ENCODE measurements around the gene ZC3H4.

Gene ZC3H4

DNA sequence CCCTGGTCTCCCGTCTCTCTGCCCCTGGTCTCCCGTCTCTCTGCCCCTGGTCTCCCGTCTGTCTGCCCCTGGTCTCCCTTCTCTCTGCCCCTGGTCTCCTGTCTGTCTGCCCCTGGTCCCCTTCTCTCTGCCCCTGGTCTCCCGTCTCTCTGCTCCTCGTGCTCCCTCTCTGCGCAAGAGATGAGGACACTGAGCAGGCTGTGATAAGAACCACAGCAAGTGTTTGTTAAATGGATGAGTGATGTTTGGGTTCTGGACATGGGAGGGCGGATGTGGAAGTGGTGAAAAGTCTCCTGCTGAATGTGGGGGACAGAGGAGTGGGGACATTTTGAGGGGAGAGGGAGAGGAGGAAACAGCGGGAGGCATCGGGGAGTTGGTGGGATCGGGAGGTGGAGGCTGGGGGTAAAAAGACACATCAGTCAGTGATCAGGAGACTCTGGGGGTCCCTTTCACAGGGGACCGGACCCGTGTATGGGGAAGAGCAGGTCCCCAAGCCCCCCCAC lies 85.9 kb downstream of the ZC3H4 start:
- DNase-seq (ENCODE audit: low read depth), result no peak
- no peak overlapping the region for H3K4me3 ChIP-seq (ENCODE audit: low read length)
- TF ChIP-seq, protein P1, sequence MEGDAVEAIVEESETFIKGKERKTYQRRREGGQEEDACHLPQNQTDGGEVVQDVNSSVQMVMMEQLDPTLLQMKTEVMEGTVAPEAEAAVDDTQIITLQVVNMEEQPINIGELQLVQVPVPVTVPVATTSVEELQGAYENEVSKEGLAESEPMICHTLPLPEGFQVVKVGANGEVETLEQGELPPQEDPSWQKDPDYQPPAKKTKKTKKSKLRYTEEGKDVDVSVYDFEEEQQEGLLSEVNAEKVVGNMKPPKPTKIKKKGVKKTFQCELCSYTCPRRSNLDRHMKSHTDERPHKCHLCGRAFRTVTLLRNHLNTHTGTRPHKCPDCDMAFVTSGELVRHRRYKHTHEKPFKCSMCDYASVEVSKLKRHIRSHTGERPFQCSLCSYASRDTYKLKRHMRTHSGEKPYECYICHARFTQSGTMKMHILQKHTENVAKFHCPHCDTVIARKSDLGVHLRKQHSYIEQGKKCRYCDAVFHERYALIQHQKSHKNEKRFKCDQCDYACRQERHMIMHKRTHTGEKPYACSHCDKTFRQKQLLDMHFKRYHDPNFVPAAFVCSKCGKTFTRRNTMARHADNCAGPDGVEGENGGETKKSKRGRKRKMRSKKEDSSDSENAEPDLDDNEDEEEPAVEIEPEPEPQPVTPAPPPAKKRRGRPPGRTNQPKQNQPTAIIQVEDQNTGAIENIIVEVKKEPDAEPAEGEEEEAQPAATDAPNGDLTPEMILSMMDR (conservative IDR thresholded peaks at IDR 0.05; ENCODE audit: low read depth, low read length), result no peak

DNA sequence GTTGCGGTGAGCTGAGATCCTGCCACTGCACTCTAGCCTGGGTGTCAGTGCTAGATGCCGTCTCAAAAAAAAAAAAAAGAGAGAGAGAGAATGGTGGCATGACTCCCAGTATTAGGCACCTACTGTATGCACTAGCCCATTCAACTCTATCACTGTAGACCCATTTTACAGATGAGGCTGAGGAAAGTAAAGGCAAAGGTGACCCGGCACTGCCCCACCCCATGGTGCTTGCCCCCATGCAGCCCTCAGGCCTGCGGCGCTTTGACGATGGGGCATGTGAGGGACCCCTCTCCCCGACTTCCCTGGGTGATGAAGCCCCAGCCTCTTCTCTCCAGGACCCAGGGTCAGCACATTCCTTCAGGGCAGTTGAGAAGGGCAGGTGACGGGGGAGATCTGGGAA lies 86.7 kb downstream of the ZC3H4 start:
- no peak for DNase-seq (ENCODE audit: low read depth)
- TF ChIP-seq, protein P1 (conservative IDR thresholded peaks at IDR 0.05; ENCODE audit: low read depth, low read length), result no peak
- no peak overlapping the region for H3K4me3 ChIP-seq (ENCODE audit: low read length)

DNA sequence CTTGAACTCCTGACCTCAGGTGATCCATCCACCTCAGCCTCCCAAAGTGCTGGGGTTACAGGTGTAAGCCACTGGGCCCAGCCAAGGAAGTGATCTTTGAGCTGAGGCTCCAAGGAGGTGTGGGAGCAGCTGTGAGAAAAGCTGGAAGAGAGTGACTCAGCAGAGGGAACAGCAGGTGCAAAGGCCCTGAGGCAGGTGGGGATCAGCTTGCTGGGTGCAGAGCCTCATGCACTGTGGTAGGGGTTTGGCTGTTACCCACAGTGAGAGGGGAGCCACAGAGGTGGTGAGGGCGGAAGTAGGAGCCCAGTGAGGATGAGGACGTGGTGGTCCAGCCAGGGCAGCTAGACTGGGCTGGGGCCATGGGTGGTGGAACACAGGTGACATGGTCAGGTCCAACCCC lies 87.4 kb downstream of the ZC3H4 start:
- no peak for DNase-seq (ENCODE audit: low read depth)
- H3K4me3 ChIP-seq (ENCODE audit: low read length), result no peak overlapping the region
- TF ChIP-seq, protein P1 (conservative IDR thresholded peaks at IDR 0.05; ENCODE audit: low read depth, low read length), result no peak

DNA sequence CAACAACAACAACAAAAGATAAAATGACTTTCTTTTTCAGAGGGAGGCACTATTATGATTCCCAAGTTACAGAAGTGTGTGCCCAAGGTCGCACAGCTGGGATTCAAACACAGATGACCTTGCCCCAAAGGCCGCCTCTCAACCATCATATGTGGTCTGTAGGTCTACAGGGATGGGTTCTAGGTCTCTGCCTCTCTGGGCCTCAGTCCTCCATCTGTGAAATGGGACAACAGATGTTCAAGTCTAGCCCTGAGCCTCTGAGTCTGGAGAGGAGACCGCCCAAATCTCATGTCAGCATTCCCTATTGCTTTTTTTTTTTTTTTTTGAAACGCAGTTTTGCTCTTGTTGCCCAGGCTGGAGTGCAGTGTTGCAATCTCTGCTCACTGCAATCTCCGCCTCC lies 89.1 kb downstream of the ZC3H4 start:
- TF ChIP-seq, protein P1 (conservative IDR thresholded peaks at IDR 0.05; ENCODE audit: low read depth, low read length), result no peak
- H3K4me3 ChIP-seq (ENCODE audit: low read length), result no peak overlapping the region
- no peak for DNase-seq (ENCODE audit: low read depth)

DNA sequence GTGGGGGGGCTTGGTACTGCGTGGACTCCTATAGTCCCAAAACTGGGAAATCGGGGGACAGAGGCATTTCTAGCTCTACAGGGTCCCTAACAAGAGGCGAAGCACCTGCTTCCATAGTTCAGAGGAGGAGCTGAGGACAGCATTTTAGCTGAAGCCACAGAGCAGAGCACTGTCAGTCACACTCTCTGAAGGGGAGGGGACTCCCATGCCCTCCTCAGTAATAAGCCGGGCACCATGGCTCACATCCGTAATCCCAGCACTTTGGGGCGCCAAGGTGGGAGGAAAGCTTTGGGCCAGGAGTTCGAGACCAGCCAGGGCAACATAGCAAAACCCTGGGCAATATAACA lies 90.2 kb downstream of the ZC3H4 start:
- no peak overlapping the region for H3K4me3 ChIP-seq (ENCODE audit: low read length)
- TF ChIP-seq, protein P1 (conservative IDR thresholded peaks at IDR 0.05; ENCODE audit: low read depth, low read length), result no peak
- DNase-seq (ENCODE audit: low read depth), result no peak

DNA sequence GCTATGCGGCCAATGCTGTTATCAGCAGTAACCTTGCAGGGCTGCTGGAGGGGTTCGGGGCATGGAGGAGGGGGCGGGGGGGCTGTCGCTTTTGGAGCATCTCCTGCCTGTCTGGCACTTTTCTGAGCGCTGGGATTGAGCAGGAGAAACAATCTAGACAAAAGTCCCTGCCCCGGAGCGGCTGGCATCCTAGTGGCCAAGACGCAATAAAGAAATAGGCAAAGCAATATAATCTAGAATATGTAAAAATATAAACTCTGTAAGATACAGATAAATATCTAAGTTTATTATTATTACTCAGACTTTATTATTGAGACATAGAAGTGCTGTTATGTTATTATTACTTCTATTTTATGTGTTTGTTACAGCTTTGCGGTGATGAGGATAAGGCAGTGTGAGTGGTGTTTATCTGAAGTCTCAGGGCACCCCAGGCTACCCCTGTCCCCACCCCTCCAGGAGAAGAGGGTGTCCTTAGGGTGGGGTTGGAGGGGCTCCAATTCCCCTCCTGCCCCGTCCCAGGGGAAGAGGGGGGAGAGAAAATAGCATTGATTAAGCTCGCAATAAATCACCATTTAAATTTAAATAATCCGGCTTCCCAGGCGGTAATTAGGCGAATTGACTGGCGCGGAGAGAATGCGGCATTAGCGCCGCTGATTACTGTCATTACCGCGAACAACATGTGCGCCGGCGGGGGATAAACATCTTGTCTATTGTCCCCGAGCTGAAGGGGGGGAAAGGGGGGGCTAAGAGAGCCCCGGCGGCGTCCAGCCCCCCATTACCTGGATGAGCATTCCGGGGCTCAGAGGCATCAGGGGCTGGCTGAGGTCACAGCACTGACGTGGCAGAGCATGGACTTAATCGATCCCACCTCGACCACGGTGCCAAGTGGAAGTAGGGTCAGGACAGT lies 90.8 kb downstream of the ZC3H4 start:
- DNase-seq (ENCODE audit: low read depth), result no peak
- TF ChIP-seq, protein P1 (conservative IDR thresholded peaks at IDR 0.05; ENCODE audit: low read depth, low read length), result no peak
- H3K4me3 ChIP-seq (ENCODE audit: low read length), result no peak overlapping the region

DNA sequence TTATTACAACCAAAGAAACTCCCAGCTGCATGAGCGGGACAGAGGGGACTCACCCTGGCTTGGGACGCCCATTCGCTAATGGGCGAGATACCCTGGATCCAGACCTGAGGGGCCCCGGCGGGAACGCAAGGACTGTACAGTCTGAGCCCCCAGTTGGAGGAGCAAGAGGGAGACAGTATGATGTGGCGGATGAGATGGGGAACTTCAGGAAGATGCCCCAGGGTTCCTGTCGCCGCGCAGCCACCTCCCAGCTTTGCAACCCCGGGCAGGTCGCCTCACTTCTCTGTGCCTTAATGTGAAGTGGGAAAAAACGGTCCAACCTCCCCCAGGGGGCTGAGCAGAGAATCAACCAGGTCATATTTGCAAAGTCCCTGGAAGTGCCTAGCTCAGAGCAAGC lies 91.4 kb downstream of the ZC3H4 start:
- H3K4me3 ChIP-seq (ENCODE audit: low read length), result no peak overlapping the region
- DNase-seq (ENCODE audit: low read depth), result no peak
- TF ChIP-seq, protein P1 (conservative IDR thresholded peaks at IDR 0.05; ENCODE audit: low read depth, low read length), result no peak
